ENCODE results near the gene HOTAIR.

- TF ChIP-seq FOXA1 (IDR thresholded peaks at IDR 0.05) (no peak), PKNOX1 (IDR thresholded peaks at IDR 0.05) (no peak), SP1 (IDR thresholded peaks at IDR 0.05) (no peak), ELF4 (IDR thresholded peaks at IDR 0.05) (no peak), BHLHE40 (IDR thresholded peaks at IDR 0.05; ENCODE audit: borderline replicate concordance) (no peak), ARNT (IDR thresholded peaks at IDR 0.05) (no peak)
Observed at GRCh38 chr12:53992377-53992889, 17.7 kb upstream of the HOTAIR start.

Measured in HEK293T (cell line).